ENCODE data around the gene NXPH1. TPM values are rescaled to one million over a fixed set of nuclear protein-coding genes. Genes with fewer than 3 reads are reported as not detected.
A peak's percentile ranks its signal among the peaks of the same experiment; 100 is the strongest.

The NXPH1 gene
- total RNA-seq, 1 experiment from 2014 or later = 0.59 TPM

DNA sequence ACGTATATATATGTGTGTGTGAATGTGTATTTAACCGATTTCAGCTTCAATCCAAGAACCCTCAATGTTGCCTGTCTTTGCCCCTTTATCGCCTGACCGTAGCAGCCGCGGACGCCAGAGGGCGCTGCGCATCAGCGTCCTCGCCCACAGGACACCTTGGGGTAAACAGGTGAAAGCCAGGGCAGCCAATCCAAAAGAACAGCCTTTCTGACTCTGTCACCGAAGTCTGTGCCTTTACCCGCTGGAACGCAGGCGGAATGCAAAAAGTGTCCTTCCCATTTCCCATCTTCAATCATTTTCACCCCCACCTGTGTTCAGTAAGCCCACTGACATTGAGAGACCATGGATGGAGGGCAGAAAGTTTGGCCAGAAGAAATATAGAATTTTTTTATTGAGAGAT, 3.6 kb downstream of the NXPH1 start:
- H3K27ac Mint-ChIP-seq = no peak overlapping the region
- no peaks in the 10 kb centered on the region for H3K36me3 Mint-ChIP-seq
- peak overlapping the region; percentile 76 for H3K4me3 Mint-ChIP-seq
- DNase-seq (ENCODE audit: low spot score) (peak; percentile 93), ATAC-seq (peak; percentile 47)
- H3K4me1 Mint-ChIP-seq = peaks cover 62% of the 10 kb centered on the region
- peaks cover 100% of the 10 kb centered on the region for H3K27me3 Mint-ChIP-seq (ENCODE audit: low read depth)
- TF ChIP-seq FOXK1 (CRISPR knock-in tag; IDR thresholded peaks at IDR 0.05) (peak; percentile 92), TEAD1 (CRISPR knock-in tag; IDR thresholded peaks at IDR 0.05) (peak; percentile 63; the same call in 1 of the 2 replicates), SP1 (CRISPR knock-in tag; conservative IDR thresholded peaks at IDR 0.05) (0 out of 2 replicates have a peak, but pooled peaks have one; percentile 7), CBFB (CRISPR knock-in tag; IDR thresholded peaks at IDR 0.05; ENCODE audit: low read depth) (0 out of 2 replicates have a peak, but pooled peaks have one; percentile 59), OVOL2 (CRISPR knock-in tag; IDR thresholded peaks at IDR 0.05; ENCODE audit: borderline replicate concordance) (no peak), TP53 (CRISPR knock-in tag; IDR thresholded peaks at IDR 0.05) (0 out of 2 replicates have a peak, but pooled peaks have one; percentile 43)
- TF ChIP-seq, protein P1, sequence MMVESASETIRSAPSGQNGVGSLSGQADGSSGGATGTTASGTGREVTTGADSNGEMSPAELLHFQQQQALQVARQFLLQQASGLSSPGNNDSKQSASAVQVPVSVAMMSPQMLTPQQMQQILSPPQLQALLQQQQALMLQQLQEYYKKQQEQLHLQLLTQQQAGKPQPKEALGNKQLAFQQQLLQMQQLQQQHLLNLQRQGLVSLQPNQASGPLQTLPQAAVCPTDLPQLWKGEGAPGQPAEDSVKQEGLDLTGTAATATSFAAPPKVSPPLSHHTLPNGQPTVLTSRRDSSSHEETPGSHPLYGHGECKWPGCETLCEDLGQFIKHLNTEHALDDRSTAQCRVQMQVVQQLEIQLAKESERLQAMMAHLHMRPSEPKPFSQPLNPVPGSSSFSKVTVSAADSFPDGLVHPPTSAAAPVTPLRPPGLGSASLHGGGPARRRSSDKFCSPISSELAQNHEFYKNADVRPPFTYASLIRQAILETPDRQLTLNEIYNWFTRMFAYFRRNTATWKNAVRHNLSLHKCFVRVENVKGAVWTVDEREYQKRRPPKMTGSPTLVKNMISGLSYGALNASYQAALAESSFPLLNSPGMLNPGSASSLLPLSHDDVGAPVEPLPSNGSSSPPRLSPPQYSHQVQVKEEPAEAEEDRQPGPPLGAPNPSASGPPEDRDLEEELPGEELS (CRISPR knock-in tag; IDR thresholded peaks at IDR 0.05) = peak; percentile 78; the same call in 1 of the 2 replicates
- TF ChIP-seq, protein P2, sequence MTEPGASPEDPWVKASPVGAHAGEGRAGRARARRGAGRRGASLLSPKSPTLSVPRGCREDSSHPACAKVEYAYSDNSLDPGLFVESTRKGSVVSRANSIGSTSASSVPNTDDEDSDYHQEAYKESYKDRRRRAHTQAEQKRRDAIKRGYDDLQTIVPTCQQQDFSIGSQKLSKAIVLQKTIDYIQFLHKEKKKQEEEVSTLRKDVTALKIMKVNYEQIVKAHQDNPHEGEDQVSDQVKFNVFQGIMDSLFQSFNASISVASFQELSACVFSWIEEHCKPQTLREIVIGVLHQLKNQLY (CRISPR knock-in tag; IDR thresholded peaks at IDR 0.05) = no peak
- TF ChIP-seq, protein P3, sequence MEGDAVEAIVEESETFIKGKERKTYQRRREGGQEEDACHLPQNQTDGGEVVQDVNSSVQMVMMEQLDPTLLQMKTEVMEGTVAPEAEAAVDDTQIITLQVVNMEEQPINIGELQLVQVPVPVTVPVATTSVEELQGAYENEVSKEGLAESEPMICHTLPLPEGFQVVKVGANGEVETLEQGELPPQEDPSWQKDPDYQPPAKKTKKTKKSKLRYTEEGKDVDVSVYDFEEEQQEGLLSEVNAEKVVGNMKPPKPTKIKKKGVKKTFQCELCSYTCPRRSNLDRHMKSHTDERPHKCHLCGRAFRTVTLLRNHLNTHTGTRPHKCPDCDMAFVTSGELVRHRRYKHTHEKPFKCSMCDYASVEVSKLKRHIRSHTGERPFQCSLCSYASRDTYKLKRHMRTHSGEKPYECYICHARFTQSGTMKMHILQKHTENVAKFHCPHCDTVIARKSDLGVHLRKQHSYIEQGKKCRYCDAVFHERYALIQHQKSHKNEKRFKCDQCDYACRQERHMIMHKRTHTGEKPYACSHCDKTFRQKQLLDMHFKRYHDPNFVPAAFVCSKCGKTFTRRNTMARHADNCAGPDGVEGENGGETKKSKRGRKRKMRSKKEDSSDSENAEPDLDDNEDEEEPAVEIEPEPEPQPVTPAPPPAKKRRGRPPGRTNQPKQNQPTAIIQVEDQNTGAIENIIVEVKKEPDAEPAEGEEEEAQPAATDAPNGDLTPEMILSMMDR (IDR thresholded peaks at IDR 0.05) = peak; percentile 95
- TF ChIP-seq, protein P4, sequence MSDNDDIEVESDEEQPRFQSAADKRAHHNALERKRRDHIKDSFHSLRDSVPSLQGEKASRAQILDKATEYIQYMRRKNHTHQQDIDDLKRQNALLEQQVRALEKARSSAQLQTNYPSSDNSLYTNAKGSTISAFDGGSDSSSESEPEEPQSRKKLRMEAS (CRISPR knock-in tag; IDR thresholded peaks at IDR 0.05) = peak; percentile 37; the same call in 1 of the 2 replicates
- TF ChIP-seq, protein P5, sequence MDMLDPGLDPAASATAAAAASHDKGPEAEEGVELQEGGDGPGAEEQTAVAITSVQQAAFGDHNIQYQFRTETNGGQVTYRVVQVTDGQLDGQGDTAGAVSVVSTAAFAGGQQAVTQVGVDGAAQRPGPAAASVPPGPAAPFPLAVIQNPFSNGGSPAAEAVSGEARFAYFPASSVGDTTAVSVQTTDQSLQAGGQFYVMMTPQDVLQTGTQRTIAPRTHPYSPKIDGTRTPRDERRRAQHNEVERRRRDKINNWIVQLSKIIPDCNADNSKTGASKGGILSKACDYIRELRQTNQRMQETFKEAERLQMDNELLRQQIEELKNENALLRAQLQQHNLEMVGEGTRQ (CRISPR knock-in tag; IDR thresholded peaks at IDR 0.05) = no peak
- ChIA-PET POLR2A (no interaction called here), CTCF (interaction anchor here (0.6 to 3.5 kb wide), 16 partner anchors 8 to 347 kb away, joined by 3 to 14 read pairs (median 4); no protein-coding TSS in a partner anchor)
- no peaks in the 10 kb centered on the region for H3K9me3 Mint-ChIP-seq

DNA sequence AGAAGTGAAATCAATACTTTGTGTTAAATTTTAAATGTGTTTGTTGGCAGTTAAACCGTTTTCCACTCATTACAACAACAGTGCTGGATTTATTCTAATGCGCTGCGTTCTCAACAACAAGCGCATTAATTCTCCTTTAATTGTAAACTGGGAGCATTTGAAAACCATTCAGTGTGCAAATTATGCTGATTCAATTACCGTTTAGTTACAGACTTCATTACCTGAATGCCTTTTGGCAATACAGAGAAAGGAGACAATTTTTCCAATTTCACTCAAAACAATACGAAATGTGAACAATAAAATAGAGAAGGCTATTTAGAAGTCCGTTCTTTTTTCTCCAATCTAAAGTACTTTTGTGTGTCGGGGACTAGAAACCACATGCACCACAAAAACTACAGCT, 4.2 kb downstream of the NXPH1 start:
- no peaks in the 10 kb centered on the region for H3K36me3 Mint-ChIP-seq
- TF ChIP-seq KAT7 (CRISPR knock-in tag; IDR thresholded peaks at IDR 0.05; ENCODE audit: borderline replicate concordance) = no peak
- TF ChIP-seq, protein P6, sequence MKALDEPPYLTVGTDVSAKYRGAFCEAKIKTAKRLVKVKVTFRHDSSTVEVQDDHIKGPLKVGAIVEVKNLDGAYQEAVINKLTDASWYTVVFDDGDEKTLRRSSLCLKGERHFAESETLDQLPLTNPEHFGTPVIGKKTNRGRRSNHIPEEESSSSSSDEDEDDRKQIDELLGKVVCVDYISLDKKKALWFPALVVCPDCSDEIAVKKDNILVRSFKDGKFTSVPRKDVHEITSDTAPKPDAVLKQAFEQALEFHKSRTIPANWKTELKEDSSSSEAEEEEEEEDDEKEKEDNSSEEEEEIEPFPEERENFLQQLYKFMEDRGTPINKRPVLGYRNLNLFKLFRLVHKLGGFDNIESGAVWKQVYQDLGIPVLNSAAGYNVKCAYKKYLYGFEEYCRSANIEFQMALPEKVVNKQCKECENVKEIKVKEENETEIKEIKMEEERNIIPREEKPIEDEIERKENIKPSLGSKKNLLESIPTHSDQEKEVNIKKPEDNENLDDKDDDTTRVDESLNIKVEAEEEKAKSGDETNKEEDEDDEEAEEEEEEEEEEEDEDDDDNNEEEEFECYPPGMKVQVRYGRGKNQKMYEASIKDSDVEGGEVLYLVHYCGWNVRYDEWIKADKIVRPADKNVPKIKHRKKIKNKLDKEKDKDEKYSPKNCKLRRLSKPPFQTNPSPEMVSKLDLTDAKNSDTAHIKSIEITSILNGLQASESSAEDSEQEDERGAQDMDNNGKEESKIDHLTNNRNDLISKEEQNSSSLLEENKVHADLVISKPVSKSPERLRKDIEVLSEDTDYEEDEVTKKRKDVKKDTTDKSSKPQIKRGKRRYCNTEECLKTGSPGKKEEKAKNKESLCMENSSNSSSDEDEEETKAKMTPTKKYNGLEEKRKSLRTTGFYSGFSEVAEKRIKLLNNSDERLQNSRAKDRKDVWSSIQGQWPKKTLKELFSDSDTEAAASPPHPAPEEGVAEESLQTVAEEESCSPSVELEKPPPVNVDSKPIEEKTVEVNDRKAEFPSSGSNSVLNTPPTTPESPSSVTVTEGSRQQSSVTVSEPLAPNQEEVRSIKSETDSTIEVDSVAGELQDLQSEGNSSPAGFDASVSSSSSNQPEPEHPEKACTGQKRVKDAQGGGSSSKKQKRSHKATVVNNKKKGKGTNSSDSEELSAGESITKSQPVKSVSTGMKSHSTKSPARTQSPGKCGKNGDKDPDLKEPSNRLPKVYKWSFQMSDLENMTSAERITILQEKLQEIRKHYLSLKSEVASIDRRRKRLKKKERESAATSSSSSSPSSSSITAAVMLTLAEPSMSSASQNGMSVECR (CRISPR knock-in tag; IDR thresholded peaks at IDR 0.05; ENCODE audit: borderline replicate concordance) = no peak
- TF ChIP-seq GTF2I (CRISPR knock-in tag; conservative IDR thresholded peaks at IDR 0.05) = no peak
- TF ChIP-seq SOX15 (CRISPR knock-in tag; IDR thresholded peaks at IDR 0.05) = no peak
- TF ChIP-seq, protein P7, sequence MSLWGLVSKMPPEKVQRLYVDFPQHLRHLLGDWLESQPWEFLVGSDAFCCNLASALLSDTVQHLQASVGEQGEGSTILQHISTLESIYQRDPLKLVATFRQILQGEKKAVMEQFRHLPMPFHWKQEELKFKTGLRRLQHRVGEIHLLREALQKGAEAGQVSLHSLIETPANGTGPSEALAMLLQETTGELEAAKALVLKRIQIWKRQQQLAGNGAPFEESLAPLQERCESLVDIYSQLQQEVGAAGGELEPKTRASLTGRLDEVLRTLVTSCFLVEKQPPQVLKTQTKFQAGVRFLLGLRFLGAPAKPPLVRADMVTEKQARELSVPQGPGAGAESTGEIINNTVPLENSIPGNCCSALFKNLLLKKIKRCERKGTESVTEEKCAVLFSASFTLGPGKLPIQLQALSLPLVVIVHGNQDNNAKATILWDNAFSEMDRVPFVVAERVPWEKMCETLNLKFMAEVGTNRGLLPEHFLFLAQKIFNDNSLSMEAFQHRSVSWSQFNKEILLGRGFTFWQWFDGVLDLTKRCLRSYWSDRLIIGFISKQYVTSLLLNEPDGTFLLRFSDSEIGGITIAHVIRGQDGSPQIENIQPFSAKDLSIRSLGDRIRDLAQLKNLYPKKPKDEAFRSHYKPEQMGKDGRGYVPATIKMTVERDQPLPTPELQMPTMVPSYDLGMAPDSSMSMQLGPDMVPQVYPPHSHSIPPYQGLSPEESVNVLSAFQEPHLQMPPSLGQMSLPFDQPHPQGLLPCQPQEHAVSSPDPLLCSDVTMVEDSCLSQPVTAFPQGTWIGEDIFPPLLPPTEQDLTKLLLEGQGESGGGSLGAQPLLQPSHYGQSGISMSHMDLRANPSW (CRISPR knock-in tag; conservative IDR thresholded peaks at IDR 0.05; ENCODE audit: low read depth) = no peak
- ATAC-seq (no peak), DNase-seq (ENCODE audit: low spot score) (no peak)
- H3K9me3 Mint-ChIP-seq = no peaks in the 10 kb centered on the region
- H3K4me3 Mint-ChIP-seq = peak overlapping the region; percentile 76
- H3K27ac Mint-ChIP-seq = no peak overlapping the region
- CTCF ChIA-PET = interaction anchor here (3.5 kb wide), 1 partner anchor 286 kb away, joined by 14 read pairs; no protein-coding TSS in a partner anchor
- H3K27me3 Mint-ChIP-seq (ENCODE audit: low read depth) = peaks cover 100% of the 10 kb centered on the region
- POLR2A ChIA-PET = no interaction called here
- H3K4me1 Mint-ChIP-seq = peaks cover 63% of the 10 kb centered on the region

All from WTC11 (cell line).